ENCODE results near the gene NADK.

NADK gene

DNA sequence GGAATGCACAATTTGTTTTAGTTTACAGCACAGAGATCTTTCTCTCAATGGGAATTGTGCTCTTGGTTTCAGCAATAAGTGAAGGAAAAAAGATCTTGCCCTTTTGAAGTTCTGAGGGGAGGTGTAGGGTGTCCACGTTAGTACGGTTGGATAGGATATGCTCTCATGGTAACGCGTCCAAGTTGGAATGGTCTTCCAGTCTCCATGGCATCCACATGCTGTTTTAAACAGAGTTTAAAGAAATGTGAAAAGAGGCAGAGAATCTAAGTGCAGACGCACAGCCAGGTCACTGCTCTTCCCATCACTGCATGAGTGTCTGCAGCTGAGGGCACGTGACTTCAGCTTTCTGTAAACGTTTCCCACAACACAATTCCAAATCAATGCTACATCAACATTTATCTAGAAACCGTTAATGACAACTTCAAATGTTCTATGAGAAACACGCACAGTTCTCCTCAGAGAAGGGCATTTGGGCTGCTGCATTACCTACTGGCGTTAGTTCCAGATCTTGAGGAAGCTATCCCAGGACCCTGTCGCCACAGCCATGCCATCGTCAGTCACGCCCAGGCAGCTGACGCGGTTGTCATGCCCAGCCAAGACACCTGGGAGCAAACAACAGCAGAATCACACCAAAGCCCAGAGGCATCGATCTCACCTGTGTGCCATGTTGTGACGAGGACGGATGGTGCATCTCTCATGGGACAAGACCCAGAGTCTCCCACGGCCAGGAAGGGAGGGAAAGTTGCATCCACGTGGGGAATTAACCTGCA, 8.8 kb upstream of the NADK start:
- no peak for DNase-seq (ENCODE audit: low read depth)
- no peak for TF ChIP-seq CTCF (IDR thresholded peaks at IDR 0.05; ENCODE audit: low read length, missing control alignments)
- no peak overlapping the region for H3K4me3 ChIP-seq (replicated peaks; ENCODE audit: low read depth, low read length)

DNA sequence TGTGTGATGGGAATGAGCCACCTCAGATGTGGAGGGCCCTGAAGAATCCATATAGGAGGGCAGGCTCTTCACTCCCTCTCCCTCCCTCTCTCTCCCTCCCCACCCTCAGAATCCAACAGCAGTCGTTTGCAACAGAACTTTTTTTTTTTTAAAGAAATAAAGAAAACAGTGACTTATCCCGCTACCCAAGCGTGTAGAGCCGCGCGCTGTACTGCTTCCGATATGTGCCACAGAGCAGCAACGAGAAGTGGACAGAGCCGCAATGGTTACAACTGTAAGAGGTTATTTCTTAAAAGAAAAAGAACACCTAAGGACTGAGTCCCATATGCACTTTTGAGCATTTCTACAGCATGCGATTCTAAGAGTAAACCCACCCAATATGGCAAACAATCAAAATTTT, 7.4 kb upstream of the NADK start:
- no peak overlapping the region for H3K4me3 ChIP-seq (replicated peaks; ENCODE audit: low read depth, low read length)
- no peak for TF ChIP-seq CTCF (IDR thresholded peaks at IDR 0.05; ENCODE audit: low read length, missing control alignments)
- DNase-seq (ENCODE audit: low read depth), result no peak

GRCh38 chr1:1784933-1785332, 6.7 kb upstream of the NADK start:
- no peak for DNase-seq (ENCODE audit: low read depth)
- no peak overlapping the region for H3K4me3 ChIP-seq (replicated peaks; ENCODE audit: low read depth, low read length)
- TF ChIP-seq CTCF (IDR thresholded peaks at IDR 0.05; ENCODE audit: low read length, missing control alignments), result no peak

DNA sequence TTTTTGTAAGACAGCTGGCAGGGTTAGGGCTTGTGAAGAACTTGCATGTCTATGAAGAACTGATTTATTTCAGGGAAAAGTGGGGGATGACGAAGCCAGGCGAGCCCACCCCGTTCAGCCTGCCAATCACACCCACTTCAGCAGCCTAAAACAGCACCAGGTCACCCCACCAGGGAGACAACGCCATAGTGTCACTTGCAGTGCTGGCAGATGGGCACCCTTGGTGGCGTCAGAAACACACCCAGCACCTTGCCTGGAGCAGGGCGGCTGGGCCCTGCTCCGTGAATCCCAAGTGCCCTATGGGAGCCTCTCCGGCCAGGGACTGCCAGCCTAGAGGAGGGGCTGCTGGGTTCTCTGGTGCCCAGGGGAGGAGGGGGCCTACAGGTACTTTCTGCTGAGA, 5.0 kb upstream of the NADK start:
- no peak overlapping the region for H3K4me3 ChIP-seq (replicated peaks; ENCODE audit: low read depth, low read length)
- TF ChIP-seq CTCF (IDR thresholded peaks at IDR 0.05; ENCODE audit: low read length, missing control alignments), result no peak
- DNase-seq (ENCODE audit: low read depth), result no peak

DNA sequence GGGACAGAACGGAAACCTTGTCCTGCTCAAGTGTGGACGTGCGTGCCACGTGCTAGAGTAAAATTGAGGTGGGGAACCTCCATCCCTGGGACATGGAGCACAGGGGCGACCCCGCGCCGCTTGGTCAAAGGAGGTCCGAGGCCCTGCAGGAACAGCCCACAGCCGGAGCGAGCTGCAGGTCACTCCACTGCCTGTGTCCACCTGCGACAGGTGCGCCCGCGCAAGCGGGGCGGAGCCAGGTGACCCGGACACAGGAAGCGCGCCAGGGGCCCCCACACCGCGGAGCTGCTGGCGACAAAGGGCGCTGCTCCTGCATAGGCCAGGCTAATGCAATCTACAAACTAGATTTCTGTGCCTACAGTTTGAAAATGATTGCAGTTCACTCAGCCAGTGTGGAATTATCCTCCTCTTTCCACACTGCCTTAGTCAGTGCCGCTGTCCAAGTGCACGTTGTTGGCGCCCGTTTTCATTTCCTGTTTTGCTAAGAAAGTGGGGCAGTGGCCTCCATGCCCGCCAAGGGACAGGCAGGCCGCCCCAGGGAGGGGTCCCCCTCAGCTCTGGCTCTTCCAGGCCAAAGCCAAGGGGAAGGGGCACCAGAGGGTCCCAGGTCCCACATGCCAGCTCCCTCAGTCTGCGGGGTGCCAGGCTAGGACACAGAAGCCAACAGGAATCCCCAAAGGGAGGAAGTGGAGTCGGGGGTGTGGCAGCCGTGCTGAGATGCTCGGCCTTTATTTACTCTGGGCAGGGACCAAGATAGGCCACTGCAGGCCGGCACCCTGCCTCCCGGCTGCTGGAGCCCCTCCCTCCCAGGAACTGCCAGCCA, 4.3 kb upstream of the NADK start:
- no peak for TF ChIP-seq CTCF (IDR thresholded peaks at IDR 0.05; ENCODE audit: low read length, missing control alignments)
- DNase-seq (ENCODE audit: low read depth), result peak; percentile 72
- H3K4me3 ChIP-seq (replicated peaks; ENCODE audit: low read depth, low read length), result peak overlapping the region; percentile 12

DNA sequence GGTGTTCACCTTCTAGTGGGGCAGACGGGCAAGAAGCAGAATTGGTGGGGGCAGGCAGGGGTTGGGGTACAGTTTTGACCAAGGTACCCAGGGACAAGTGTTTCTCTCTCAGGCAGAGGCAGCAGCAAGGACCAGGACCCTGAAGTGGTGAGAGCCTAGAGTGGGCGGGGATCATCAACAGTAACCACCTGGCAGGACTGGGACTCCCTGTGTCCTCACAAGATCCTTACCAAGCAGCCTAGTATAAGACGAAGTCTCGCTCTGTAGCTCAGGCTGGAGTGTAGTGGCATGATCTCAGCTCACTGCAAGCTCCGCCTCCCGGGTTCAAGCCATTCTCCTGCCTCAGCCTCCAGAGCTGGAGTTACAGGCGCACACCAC, 3.2 kb upstream of the NADK start:
- no peak for DNase-seq (ENCODE audit: low read depth)
- no peak for TF ChIP-seq CTCF (IDR thresholded peaks at IDR 0.05; ENCODE audit: low read length, missing control alignments)
- no peak overlapping the region for H3K4me3 ChIP-seq (replicated peaks; ENCODE audit: low read depth, low read length)

Measured in fibroblast of pulmonary artery (primary cell).